GM18873 (cell line): ENCODE results near the gene RAI1.

Experiments
- ATAC-seq: cut with Tn5 transposase; IDR thresholded peaks from one replicate; pipeline ENCODE4 v1.9.1; 2021; ENCODE audit warnings: mild to moderate bottlenecking, moderate library complexity, moderate number of reproducible peaks; ENCODE audit not compliant: unreplicated experiment, low FRiP score

The RAI1 gene

DNA sequence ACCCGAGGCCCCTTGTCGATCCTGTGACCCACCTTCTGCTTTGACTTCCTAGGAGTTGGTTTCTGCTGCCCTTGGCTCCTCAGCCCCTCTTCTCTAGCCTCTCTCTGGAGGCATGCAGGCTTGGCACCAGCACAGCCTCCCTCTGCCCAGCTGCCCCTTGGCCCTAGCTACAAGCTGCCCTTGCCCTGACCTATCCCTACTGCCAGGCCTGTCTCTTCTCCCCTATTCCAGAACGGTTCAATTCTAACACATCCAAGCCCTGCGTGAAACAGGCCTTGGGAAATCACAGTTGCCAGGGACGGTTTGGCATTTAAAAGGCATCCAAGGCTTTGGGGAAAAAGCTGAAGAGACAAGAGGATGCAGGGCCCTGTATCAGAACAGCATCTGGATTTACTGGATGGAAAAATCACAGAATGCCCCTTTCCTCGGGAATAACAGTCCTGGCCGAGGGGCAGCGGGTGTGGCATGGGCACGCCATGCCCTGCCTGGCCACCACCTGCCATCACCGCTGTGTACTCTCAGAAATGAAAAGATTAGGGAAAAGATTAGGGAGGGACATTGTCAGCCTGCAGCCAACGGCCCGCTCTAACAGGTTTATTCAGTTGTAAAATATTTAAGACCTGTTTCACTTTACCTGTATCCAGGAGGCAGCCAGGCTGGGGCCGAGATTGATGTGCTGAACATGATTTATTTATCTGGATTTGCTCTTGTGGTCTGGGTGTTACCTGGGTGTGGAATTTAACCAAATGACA, 15.8 kb downstream of the RAI1 start:
- no peak for ATAC-seq

GRCh38 chr17:17698371-17698770, 17.1 kb downstream of the RAI1 start:
- no peak for ATAC-seq

GRCh38 chr17:17698869-17699351, 17.7 kb downstream of the RAI1 start:
- no peak for ATAC-seq

- no peak for ATAC-seq
These were observed 18.2 kb downstream of the RAI1 start for GRCh38 chr17:17699491-17699890.

- no peak for ATAC-seq
These were observed 19.2 kb downstream of the RAI1 start for GRCh38 chr17:17700251-17700969.

GRCh38 chr17:17701112-17701511, 19.9 kb downstream of the RAI1 start:
- no peak for ATAC-seq

DNA sequence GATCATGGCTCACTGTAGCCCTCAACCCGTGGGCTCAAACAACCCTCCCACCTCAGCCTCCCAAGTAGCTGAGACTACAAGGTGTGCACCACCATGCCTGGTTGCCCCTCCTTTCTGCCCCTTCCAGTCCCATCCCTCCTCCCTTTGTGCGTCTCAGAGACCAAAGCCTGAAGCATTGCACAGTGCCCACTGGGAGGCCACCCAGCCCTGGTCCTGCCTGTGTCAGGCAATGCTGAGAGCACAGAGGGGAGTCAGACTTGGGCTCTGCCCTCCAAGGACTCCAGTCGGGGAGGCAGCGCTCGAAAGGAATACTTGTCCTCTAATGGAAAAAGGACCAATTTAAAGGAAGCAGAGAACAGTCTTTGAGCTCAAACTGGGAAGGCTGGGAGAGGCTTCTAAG, 20.4 kb downstream of the RAI1 start:
- ATAC-seq: no peak

DNA sequence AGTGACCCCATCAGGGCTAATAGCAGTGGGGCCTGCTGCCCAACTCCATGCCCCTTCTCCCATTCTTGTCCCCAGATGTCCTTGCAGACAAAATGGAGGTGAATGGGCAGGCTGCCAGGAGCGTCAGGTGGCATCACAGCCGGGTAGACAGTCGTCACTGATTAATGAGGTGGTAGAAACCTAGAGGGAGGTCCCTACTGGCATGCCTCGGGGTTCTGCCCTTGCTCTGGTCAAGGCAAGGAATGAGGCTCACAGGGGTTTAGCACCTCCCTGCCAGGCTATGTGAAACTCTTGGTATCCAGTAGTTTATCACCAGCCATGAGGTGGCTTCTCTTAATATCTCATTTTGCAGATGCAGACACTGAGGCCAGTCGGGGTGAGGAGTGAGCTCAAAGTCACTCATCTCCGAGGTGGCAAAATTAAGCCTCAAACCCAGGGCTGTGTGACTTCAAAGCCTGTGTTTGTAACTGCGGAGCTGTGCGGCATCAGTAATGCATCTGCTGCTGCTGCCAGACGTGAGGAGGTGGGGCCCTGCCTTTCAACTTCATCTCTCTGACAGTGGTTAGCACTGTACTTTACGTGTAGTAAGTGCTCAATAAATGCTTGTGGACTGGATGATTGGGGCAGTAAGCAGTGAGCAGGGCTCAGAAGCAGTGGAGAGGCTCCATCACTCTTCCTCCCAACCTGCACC, 21.3 kb downstream of the RAI1 start:
- ATAC-seq: no peak

- no peak for ATAC-seq
These were observed 22.1 kb downstream of the RAI1 start for GRCh38 chr17:17703140-17703919.

DNA sequence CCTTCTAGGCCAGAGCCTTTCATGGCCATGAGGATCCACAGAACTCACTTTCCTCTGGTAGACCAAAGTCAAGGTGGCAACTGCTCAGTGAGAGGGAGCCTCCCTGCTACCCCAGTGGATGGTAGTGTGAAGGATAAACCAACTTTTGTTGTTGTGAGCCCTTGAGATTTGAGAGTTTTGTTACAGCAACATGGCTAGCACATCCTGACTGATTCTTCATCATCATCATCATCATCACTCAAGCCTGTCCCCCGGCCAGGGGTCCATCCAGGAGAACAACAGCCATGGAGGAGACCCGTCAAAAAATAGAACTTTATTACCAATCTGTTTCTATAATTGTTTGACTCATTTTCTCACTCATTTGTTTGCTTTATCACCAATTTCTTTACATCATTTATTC, 23.7 kb downstream of the RAI1 start:
- ATAC-seq: no peak

GRCh38 chr17:17706140-17707060, 25.1 kb downstream of the RAI1 start:
- ATAC-seq: no peak

- ATAC-seq: no peak
These were observed 27.0 kb downstream of the RAI1 start for GRCh38 chr17:17708295-17708694.

- ATAC-seq: no peak
These were observed 27.6 kb downstream of the RAI1 start for GRCh38 chr17:17708816-17709215.

DNA sequence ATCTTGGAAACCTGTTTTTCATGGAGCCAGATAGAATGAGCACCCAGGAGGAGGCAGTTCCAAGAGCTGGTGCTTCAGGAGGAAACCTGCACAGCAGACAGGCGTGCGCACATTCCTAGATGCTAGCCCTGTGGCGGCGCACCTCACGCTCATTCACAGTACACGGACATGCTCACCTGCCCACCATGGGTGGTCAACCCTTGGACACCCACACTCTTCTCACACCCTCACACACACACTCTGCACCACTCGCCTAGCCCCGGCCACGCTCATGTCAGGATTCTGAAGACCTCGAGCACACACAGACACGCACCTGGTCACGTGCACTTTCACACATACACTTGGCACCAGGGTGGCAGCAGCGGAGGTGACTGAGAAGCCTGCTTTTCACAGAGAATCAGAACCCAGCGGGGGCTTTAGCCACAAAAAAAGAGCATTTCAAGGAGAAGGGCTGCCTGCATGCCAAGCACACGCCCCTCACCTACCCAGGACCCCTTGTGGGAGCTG, 28.6 kb downstream of the RAI1 start:
- ATAC-seq: no peak

DNA sequence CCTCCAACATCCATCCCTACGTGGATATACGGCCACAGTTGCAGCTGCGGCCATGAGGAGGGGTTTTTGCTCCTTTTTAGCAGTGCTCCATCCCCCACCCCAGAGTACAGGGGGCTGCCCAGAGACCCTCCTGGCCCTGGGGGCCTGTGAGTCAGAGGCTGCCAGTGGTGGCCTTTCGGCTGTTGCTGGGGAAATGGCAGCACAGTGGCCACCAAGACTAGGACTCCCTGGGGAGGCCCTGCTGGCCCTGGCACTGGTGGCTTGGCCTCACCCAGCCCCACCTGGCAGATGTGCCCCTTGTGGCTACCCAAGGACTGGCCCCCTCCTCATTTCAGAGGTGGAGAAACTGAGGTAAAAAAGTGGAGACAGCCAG, 29.1 kb downstream of the RAI1 start:
- no peak for ATAC-seq

DNA sequence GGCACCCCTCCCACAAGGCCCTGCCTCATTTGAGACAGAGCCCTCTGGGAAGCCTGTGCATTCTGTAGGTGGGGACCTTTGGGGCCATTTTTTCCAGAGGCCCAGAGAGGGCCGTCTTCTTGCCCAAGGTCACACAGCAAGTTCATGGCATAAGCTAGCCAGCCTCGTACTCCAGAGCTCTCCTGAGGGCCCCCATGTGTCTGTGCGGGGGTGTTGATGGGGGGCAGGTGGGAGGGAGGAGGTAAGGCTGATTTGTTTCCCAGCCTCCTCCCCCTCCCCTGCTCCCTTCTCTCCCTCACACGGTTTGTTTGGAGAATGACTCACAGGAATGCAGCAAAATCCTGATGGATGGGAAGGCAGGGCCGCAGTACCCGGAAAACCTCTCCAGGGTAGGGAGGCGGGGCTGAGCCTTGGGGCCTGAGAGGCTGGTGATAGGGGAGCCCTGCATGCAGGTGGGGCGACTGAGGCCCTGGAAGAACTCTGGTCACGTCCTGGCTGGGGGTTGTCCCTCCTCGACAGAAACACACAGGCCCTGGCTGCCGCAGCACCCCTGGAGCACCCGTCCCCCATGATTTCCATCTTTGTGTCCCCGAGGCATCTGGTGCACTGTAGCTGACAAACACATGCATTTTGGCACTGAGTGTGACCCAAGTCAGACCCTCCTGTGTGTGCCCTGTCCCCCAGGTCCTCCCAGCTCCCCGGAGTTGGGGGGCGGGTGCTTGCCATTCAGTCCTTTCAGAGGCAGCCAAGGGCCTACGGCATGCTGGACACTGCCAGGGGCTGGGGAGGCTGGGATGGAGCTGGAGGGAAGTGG, 29.7 kb downstream of the RAI1 start:
- no peak for ATAC-seq

- ATAC-seq: no peak
These were observed 30.4 kb downstream of the RAI1 start for GRCh38 chr17:17711641-17712162.

DNA sequence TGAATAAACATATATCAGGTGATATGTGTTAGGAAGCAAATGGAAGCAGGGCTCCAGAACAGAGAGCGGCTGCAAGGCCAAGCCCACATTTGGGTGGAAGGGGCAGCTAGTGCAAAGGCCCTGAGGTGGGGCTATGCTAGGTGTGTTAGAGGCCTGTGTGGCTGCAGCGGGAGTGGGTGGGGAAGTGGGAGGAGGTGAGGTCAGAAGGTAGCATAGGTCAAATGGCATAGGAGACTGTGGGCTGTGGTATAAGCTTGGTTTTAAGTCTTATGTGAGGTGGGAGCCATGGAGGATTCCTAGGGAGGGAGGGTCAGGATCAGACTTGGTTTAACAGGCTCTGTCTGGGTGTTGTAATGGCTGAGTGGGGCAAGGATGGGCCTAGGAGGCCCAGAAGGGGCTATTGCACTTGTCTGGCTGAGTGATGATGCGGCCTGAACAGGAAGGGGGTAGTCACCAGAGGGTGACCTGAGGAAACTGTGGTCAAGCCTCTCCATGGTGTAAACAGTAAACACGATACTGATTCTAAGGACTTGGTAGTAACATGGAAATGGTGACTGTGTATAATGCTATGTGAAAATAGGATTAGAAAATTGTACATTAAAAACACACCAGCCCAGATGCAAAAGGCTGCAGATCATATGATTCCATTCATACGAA, 31.1 kb downstream of the RAI1 start:
- ATAC-seq: no peak
